Measurements from ENCODE around the gene DGKI.
"Not testable (repeated sequence)": the region's sequence is repeated elsewhere in the genome, so short reads cannot be mapped to it uniquely, and the experiment has no call there.

DGKI gene

GRCh38 chr7:137716061-137716460 is 130.7 kb downstream of the DGKI start:
- Histone ChIP-seq H3K27ac (ENCODE audit: low read depth, low read length) (no peak overlapping the region), H3K4me3 (ENCODE audit: low read length) (no peak overlapping the region), H3K4me1 (ENCODE audit: control insufficient read depth, low read length) (no peaks in the 10 kb centered on the region), H3F3A (ENCODE audit: control insufficient read depth, insufficient read depth) (no peaks in the 10 kb centered on the region), H3K79me2 (ENCODE audit: control insufficient read depth, low read length) (no peaks in the 10 kb centered on the region), H3K4me2 (ENCODE audit: low read length) (no peak overlapping the region), H3K9me3 (ENCODE audit: control insufficient read depth, insufficient read depth, low read length) (no peaks in the 10 kb centered on the region), H4K20me1 (ENCODE audit: control insufficient read depth, insufficient read depth, low read depth, low read length) (no peaks in the 10 kb centered on the region), H3K36me3 (ENCODE audit: control insufficient read depth, low read length) (no peaks in the 10 kb centered on the region), H3K9me2 (replicated peaks; ENCODE audit: control insufficient read depth, low read length) (no peaks in the 10 kb centered on the region), H3K27me3 (ENCODE audit: control insufficient read depth, low read length) (no peaks in the 10 kb centered on the region)
- TF ChIP-seq EZH2phosphoT487 (IDR thresholded peaks at IDR 0.05; ENCODE audit: borderline replicate concordance, low read length) (no peak), CTCF (IDR thresholded peaks at IDR 0.05; ENCODE audit: low read depth, low read length, poor library complexity, severe bottlenecking) (no peak)

DNA sequence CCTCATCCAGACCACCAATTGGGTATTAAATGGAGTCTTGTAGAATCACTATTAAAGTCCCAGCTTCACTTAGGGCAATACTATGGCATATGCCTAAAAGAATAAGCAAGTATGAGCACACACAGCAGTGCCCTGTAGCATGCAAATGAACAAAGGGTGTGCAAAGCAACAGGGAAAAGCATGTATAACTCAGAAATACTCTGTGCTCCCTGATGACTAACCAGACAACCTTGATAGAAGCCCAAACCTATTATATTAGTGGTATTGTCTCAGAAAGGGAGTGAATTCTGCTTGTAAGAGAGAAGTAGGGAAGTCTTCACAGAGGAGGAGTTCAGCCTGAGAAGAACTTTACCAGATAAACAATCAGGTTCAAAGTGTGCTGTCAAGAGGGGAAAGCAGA is 131.2 kb downstream of the DGKI start:
- no peak overlapping the region for H3K27ac ChIP-seq (ENCODE audit: low read depth, low read length)
- H4K20me1 ChIP-seq (ENCODE audit: control insufficient read depth, insufficient read depth, low read depth, low read length) = no peaks in the 10 kb centered on the region
- no peak overlapping the region for H3K4me3 ChIP-seq (ENCODE audit: low read length)
- no peaks in the 10 kb centered on the region for H3K27me3 ChIP-seq (ENCODE audit: control insufficient read depth, low read length)
- H3K9me2 ChIP-seq (replicated peaks; ENCODE audit: control insufficient read depth, low read length) = no peaks in the 10 kb centered on the region
- no peaks in the 10 kb centered on the region for H3K9me3 ChIP-seq (ENCODE audit: control insufficient read depth, insufficient read depth, low read length)
- H3K79me2 ChIP-seq (ENCODE audit: control insufficient read depth, low read length) = no peaks in the 10 kb centered on the region
- no peak for TF ChIP-seq EZH2phosphoT487 (IDR thresholded peaks at IDR 0.05; ENCODE audit: borderline replicate concordance, low read length)
- no peak for TF ChIP-seq CTCF (IDR thresholded peaks at IDR 0.05; ENCODE audit: low read depth, low read length, poor library complexity, severe bottlenecking)
- H3F3A ChIP-seq (ENCODE audit: control insufficient read depth, insufficient read depth) = no peaks in the 10 kb centered on the region
- H3K4me2 ChIP-seq (ENCODE audit: low read length) = no peak overlapping the region
- H3K36me3 ChIP-seq (ENCODE audit: control insufficient read depth, low read length) = no peaks in the 10 kb centered on the region
- no peaks in the 10 kb centered on the region for H3K4me1 ChIP-seq (ENCODE audit: control insufficient read depth, low read length)

- H3K4me2 ChIP-seq (ENCODE audit: low read length) = no peak overlapping the region
- H3K4me3 ChIP-seq (ENCODE audit: low read length) = no peak overlapping the region
- TF ChIP-seq CTCF (IDR thresholded peaks at IDR 0.05; ENCODE audit: low read depth, low read length, poor library complexity, severe bottlenecking) = no peak
- no peak for TF ChIP-seq EZH2phosphoT487 (IDR thresholded peaks at IDR 0.05; ENCODE audit: borderline replicate concordance, low read length)
- no peaks in the 10 kb centered on the region for H3K9me3 ChIP-seq (ENCODE audit: control insufficient read depth, insufficient read depth, low read length)
- H3F3A ChIP-seq (ENCODE audit: control insufficient read depth, insufficient read depth) = no peaks in the 10 kb centered on the region
- no peaks in the 10 kb centered on the region for H3K27me3 ChIP-seq (ENCODE audit: control insufficient read depth, low read length)
- no peaks in the 10 kb centered on the region for H3K4me1 ChIP-seq (ENCODE audit: control insufficient read depth, low read length)
- H4K20me1 ChIP-seq (ENCODE audit: control insufficient read depth, insufficient read depth, low read depth, low read length) = no peaks in the 10 kb centered on the region
- H3K36me3 ChIP-seq (ENCODE audit: control insufficient read depth, low read length) = no peaks in the 10 kb centered on the region
- no peak overlapping the region for H3K27ac ChIP-seq (ENCODE audit: low read depth, low read length)
- H3K9me2 ChIP-seq (replicated peaks; ENCODE audit: control insufficient read depth, low read length) = no peaks in the 10 kb centered on the region
- no peaks in the 10 kb centered on the region for H3K79me2 ChIP-seq (ENCODE audit: control insufficient read depth, low read length)
Observed at GRCh38 chr7:137715121-137715520, 131.7 kb downstream of the DGKI start.

DNA sequence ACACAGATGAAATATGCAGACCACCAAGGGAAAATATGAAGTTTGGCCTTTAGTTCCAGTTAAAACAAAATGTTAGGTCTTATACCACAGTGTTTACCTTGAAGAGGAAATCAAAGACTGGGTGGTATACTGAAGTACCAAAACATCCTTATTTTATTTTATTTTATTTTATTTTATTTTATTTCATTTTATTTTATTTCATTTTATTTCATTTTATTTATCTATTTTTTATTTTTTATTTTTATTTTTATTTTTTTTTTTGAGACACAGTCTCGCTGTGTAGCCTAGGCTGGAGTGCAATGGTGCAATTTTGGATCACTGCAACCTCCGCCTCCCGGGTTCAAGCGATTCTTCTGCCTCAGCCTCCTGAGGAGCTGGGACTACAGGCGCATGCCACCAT is 140.4 kb downstream of the DGKI start:
- H3K27ac ChIP-seq (ENCODE audit: low read depth, low read length); H3K4me2 ChIP-seq (ENCODE audit: low read length); H3K79me2 ChIP-seq (ENCODE audit: control insufficient read depth, low read length); H3K4me3 ChIP-seq (ENCODE audit: low read length); H4K20me1 ChIP-seq (ENCODE audit: control insufficient read depth, insufficient read depth, low read depth, low read length); H3K9me3 ChIP-seq (ENCODE audit: control insufficient read depth, insufficient read depth, low read length); H3K4me1 ChIP-seq (ENCODE audit: control insufficient read depth, low read length); H3K36me3 ChIP-seq (ENCODE audit: control insufficient read depth, low read length); H3F3A ChIP-seq (ENCODE audit: control insufficient read depth, insufficient read depth); H3K27me3 ChIP-seq (ENCODE audit: control insufficient read depth, low read length); H3K9me2 ChIP-seq (replicated peaks; ENCODE audit: control insufficient read depth, low read length): not testable (repeated sequence)
